ENCODE measurements around the gene PSMD8. TPM values are rescaled to one million over a fixed set of nuclear protein-coding genes. Genes with fewer than 3 reads are reported as not detected.

PSMD8 gene
- 296 and 303 TPM in 2 replicates for total RNA-seq

DNA sequence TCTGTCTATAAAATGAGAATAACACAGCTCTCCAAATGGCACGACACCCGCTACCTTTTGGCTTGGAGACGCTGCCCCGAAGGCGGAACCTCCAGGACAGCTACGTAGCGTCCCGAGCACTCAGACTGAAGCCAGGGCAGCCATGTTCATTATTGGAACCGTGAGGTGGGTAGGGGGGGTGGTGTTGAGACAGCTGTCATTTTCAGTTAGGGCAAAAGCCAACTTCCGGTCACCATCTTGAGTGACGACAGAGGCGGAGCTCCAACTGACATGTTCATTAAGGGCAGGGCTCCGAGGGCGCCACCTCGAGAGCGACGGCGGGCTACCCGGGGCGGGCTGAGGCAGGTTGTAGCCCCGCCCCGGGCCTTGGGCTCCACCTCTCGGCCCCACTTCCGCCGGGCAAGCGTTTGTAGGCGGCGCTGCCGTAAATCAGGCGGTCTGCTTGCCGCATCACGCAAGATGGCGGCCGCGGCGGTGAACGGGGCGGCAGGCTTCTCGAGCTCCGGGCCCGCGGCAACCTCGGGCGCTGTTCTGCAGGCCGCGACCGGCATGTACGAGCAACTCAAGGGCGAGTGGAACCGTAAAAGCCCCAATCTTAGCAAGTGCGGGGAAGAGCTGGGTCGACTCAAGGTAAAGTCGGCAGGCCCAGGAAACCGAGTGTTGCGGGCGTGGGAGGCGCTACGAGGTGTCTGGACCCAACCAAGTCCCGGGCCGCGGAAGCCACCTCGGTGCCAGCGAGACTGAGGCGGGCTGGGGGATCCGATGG lies at the start of gene PSMD8:
TSS of gene PSMD8 (plus strand) at position 240 of the 766 bp plus-strand sequence. CDS start at position 271, 31 bp downstream.

DNA sequence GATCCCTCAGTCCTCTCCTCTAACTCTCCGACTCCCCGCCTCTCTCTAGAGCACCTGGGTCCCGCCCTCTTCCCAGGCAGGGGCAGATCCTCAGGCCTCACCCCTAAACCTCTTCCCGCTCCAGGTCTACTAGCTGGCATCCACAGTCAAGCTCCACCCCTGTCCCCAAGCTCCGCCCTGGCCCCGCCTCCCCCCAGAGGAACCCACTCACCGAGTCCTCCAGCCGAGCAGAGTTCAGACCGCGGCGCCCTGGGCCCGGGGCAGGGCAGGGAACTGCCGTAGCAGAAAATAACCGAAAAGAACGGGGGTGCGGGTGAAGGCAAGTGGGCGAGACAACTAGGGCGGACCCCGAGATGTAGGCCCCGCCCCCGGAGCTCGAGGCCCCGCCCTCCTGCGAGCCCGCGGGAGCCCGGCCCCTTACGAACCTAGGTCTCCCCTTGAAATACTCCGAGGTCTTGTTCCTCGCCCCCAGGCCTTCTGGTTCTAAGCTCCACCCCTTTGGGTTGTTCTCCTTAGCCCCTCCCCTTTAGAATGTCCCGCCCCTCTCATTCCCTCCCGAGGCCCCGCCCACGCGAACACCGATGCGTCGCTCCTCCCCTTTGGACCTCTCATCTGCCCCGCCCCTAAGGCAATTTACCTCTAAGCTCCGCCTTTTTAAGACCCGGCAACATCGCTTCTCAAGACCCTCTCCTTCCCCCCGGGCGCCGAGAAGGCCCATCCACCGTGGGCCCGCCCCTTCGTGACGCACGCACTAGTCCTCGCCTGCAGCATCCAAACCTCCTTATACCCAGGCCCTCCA lies 13.4 kb downstream of the PSMD8 start, which contains the start of gene GGN:
TSS of gene GGN (minus strand) at position 485 of the 799 bp plus-strand sequence. CDS start 773 bp downstream, outside the sequence.

GRCh38 chr19:38388349-38389100 lies 14.2 kb downstream of the PSMD8 start, which contains the start of gene SPRED3:
Gene SPRED3 (plus strand): TSS chr19:38388697. CDS start chr19:38390303, 1,606 bp downstream.

GRCh38 chr19:38402967-38403674 lies 28.8 kb downstream of the PSMD8 start, which contains the start of gene FAM98C:
Gene FAM98C (plus strand): TSS chr19:38403093. CDS start chr19:38403154, 61 bp downstream.

GRCh38 chr19:38425810-38426466 lies 51.6 kb downstream of the PSMD8 start, which contains the start of gene RASGRP4:
Gene RASGRP4 (minus strand): TSS chr19:38426219. CDS start chr19:38426091, 128 bp downstream.

DNA sequence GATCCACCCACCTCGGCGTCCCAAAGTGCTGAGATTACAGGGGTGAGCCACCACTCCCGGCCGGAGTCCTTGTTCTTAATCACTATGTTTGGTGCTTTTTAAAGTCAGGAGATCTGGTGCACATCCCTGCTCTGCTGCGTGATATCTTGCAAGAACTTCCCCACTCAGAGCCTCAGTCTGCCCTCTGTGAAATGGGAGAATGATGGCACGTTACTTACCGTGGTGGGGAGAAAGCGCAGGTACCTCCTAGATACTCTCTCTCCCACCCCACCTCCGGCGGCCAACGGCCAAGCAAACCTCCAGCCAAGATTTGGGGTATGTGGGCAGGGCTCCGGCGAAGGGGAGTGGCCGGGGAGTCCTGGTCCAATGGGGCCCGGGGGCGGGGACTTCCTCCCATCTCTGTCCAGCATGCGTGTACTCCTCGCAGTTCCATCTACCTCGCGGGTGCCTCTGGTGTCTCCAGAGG lies 58.9 kb downstream of the PSMD8 start, which contains the start of gene RYR1:
TSS of gene RYR1 (plus strand) at position 424 of the 466 bp plus-strand sequence. CDS start 139 bp downstream, outside the sequence.

Other genes starting within 250 kb of the PSMD8 start
- gene DPF1, start 150.3 kb upstream of the PSMD8 start, total RNA-seq: 1.5 and 1.6 TPM in 2 replicates
- 1.7 and 13.6 TPM in 2 replicates for gene PPP1R14A, start 118.2 kb upstream of the PSMD8 start, total RNA-seq
- 21.7 and 69.3 TPM in 2 replicates for gene SPINT2, start 110.0 kb upstream of the PSMD8 start, total RNA-seq
- not detected in 2 replicates for gene C19orf33, start 70.3 kb upstream of the PSMD8 start, total RNA-seq
- 76.5 and 83.6 TPM in 2 replicates for gene YIF1B, start 58.6 kb upstream of the PSMD8 start, total RNA-seq
- 9.2 and 19.6 TPM in 2 replicates for gene KCNK6, start 54.7 kb upstream of the PSMD8 start, total RNA-seq
- 1.5 and 3.4 TPM in 2 replicates for gene CATSPERG, start 38.7 kb upstream of the PSMD8 start, total RNA-seq
- 0.66 and 0.68 TPM in 2 replicates for gene GGN, start 13.5 kb downstream of the PSMD8 start, total RNA-seq
- 6.8 and 6.9 TPM in 2 replicates for gene SPRED3, start 14.1 kb downstream of the PSMD8 start, total RNA-seq
- 9.9 and 11.4 TPM in 2 replicates for gene FAM98C, start 28.5 kb downstream of the PSMD8 start, total RNA-seq
- not detected in 2 replicates for gene RASGRP4, start 51.6 kb downstream of the PSMD8 start, total RNA-seq
- under 0.01 TPM in 2 replicates for gene RYR1, start 59.1 kb downstream of the PSMD8 start, total RNA-seq
- 0.31 TPM in 1 of 2 replicates, not detected in the other for gene MAP4K1, start 243.4 kb downstream of the PSMD8 start, total RNA-seq
- 288 and 303 TPM in 2 replicates for gene EIF3K, start 244.6 kb downstream of the PSMD8 start, total RNA-seq

Measured in aortic smooth muscle cell (primary cell).